GM12801 (cell line): Measurements from ENCODE around the gene NSUN7.

Experiments used
- TF ChIP-seq, protein P1 (sequence below): IDR thresholded peaks from one replicate; pipeline ENCODE4 v1.5.1; 2011; ENCODE audit warnings: control low read depth; ENCODE audit not compliant: insufficient read length; ENCODE audit errors: extremely low read depth

The NSUN7 gene

GRCh38 chr4:40737879-40738278, 11.9 kb upstream of the NSUN7 start:
- TF ChIP-seq, protein P1, sequence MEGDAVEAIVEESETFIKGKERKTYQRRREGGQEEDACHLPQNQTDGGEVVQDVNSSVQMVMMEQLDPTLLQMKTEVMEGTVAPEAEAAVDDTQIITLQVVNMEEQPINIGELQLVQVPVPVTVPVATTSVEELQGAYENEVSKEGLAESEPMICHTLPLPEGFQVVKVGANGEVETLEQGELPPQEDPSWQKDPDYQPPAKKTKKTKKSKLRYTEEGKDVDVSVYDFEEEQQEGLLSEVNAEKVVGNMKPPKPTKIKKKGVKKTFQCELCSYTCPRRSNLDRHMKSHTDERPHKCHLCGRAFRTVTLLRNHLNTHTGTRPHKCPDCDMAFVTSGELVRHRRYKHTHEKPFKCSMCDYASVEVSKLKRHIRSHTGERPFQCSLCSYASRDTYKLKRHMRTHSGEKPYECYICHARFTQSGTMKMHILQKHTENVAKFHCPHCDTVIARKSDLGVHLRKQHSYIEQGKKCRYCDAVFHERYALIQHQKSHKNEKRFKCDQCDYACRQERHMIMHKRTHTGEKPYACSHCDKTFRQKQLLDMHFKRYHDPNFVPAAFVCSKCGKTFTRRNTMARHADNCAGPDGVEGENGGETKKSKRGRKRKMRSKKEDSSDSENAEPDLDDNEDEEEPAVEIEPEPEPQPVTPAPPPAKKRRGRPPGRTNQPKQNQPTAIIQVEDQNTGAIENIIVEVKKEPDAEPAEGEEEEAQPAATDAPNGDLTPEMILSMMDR: no peak

- TF ChIP-seq, protein P1: no peak
Observed at GRCh38 chr4:40739347-40739746, 10.4 kb upstream of the NSUN7 start.

GRCh38 chr4:40744218-40744617, 5.5 kb upstream of the NSUN7 start:
- TF ChIP-seq, protein P1: no peak

GRCh38 chr4:40745285-40745984, 4.3 kb upstream of the NSUN7 start:
- TF ChIP-seq, protein P1: no peak

DNA sequence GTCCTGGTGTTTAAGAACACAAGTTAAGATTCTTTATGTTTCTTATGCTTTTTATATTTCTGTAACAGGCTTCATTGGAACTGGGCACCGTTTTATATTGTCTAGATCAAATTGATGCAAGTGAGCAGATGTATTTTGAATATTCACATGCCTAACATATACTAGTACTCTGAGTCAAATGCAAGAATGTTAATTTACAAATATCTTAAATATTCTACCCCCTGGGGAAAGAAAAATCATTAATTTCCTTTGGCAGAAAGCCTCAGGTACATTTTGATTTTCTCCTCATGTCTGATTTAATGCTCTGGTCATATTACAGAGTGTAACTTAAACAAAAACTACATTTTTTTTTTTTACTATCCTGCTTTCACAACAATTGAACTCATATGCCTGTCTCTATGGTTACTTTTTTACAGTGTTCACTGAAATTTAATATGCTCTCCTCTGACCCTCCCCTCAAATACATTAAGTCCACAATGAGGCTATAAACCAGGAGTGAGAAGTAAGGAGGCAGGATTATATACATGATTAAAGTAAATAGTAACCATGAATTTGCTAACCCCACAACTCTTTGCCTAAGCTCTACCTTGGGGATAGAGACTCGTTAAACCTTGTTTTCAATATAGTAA, 2.4 kb upstream of the NSUN7 start:
- TF ChIP-seq, protein P1: no peak

- TF ChIP-seq, protein P1: no peak
Observed at GRCh38 chr4:40750461-40751258, 905 bp downstream of the NSUN7 start.

DNA sequence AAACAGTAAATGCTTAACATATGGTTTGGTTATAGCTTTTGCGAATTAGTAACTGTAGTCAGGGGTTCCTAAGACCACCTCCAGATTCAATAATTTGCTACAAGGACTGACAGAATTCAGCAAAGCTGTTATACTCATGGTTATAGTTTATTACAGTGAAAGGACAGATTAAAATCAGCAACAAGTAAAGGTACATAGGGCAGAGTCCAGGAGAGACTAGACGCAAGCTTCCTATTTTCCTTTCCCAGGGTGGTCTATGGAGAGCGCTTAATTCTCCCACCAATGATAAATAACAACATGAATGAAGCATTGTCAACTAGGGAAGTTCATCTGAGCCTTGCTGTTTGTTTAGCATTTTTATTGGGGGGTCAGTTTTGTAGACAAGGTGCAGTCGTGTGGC, 5.9 kb downstream of the NSUN7 start:
- TF ChIP-seq, protein P1: no peak
